ENCODE results near the gene C20orf202. TPM values are rescaled to one million over a fixed set of nuclear protein-coding genes. Genes with fewer than 3 reads are reported as not detected.

The C20orf202 gene
- total and polyA plus RNA-seq, 9 of the 15 experiments (the other 6 are each of a cell fraction or from before 2014, with no cell fraction given), result 0.03 to 0.24 (median 0.15) TPM; not detected in 4

GRCh38 chr20:1163105-1163504 is 40.1 kb upstream of the C20orf202 start:
- no peak for FAIRE-seq
- ATAC-seq, result no peak
- H4K20me1 ChIP-seq (replicated peaks; ENCODE audit: control insufficient read depth, insufficient read depth, low read length), result no peaks in the 10 kb centered on the region
- in situ Hi-C loops (cut with MboI), result no loop called here
- POLR2A ChIA-PET, result no interaction called here
- no peak overlapping the region for H3K27ac ChIP-seq (ENCODE audit: extremely low read depth, low read depth, low read length)
- no peaks in the 10 kb centered on the region for H3K9me3 ChIP-seq (replicated peaks; ENCODE audit: control insufficient read depth, insufficient read depth, low read depth, low read length)
- intact Hi-C loops (cut with micrococcal nuclease), result no loop called here
- CTCF ChIA-PET (ENCODE audit: low intra/inter-chr PET ratio), result no interaction called here
- no peaks in the 10 kb centered on the region for H3K27me3 ChIP-seq (ENCODE audit: control insufficient read depth in 2 of 2, insufficient read depth in 2 of 2, low read length in 2 of 2)
- H3K4me2 ChIP-seq (ENCODE audit: insufficient read depth, low read length), result no peak overlapping the region
- peaks cover 77% of the 10 kb centered on the region; the same call in 2 of the 3 replicates for H3K36me3 ChIP-seq (ENCODE audit: control insufficient read depth, insufficient read depth, low read length)
- BruUV-seq (replicated peaks), result no TSS peak
- no peak for DNase-seq (ENCODE audit: extremely low read depth in 1 of 4, low spot score in 3 of 4)
- H3K79me2 ChIP-seq (ENCODE audit: control insufficient read depth, insufficient read depth, low read length), result no peaks in the 10 kb centered on the region
- no peaks in the 10 kb centered on the region for H3K9me1 ChIP-seq (ENCODE audit: control insufficient read depth, insufficient read depth, low read length)
- H2AFZ ChIP-seq (ENCODE audit: low read depth, low read length), result no peak overlapping the region
- 100% methylated on average over 6 of the region's 6 CpGs for WGBS (ENCODE audit: insufficient coverage, low coverage, missing lambda C conversion rate)
- no peak overlapping the region for H3K4me3 ChIP-seq
- no peak overlapping the region for H3K9ac ChIP-seq (ENCODE audit: insufficient read depth in 1 of 2, low read depth in 2 of 2, low read length in 2 of 2)
- H3K4me1 ChIP-seq (replicated peaks in 1 of 2; ENCODE audit: control insufficient read depth in 2 of 2, insufficient read depth in 2 of 2, low read length in 2 of 2), result no peaks in the 10 kb centered on the region
- TF ChIP-seq SIN3B (IDR thresholded peaks at IDR 0.05; ENCODE audit: low read depth), result no peak
- no peak for TF ChIP-seq NR0B1 (IDR thresholded peaks at IDR 0.05; ENCODE audit: partially characterized antibody)
- TF ChIP-seq ZNF507 (tag; conservative IDR thresholded peaks at IDR 0.05), result no peak
- no peak for TF ChIP-seq ZZZ3 (IDR thresholded peaks at IDR 0.05)
- TF ChIP-seq ETS1 (conservative IDR thresholded peaks at IDR 0.05; ENCODE audit: control insufficient read depth, low read depth, low read length), result no peak
- TF ChIP-seq THRB (CRISPR knock-in tag; conservative IDR thresholded peaks at IDR 0.05), result no peak
- TF ChIP-seq E2F3 (CRISPR knock-in tag; IDR thresholded peaks at IDR 0.05), result no peak
- no peak for TF ChIP-seq ZKSCAN1 (IDR thresholded peaks at IDR 0.05; ENCODE audit: low read depth, low read length)
- no peak for TF ChIP-seq CBFA2T2 (conservative IDR thresholded peaks at IDR 0.05)
- TF ChIP-seq SOX6 (IDR thresholded peaks at IDR 0.05), result no peak
- TF ChIP-seq E4F1 (CRISPR knock-in tag; IDR thresholded peaks at IDR 0.05; ENCODE audit: borderline replicate concordance), result no peak
- TF ChIP-seq SLC30A9 (CRISPR knock-in tag; IDR thresholded peaks at IDR 0.05), result no peak
- no peak for TF ChIP-seq GTF2A2 (tag; IDR thresholded peaks at IDR 0.05)
- no peak for TF ChIP-seq ZNF174 (CRISPR knock-in tag; IDR thresholded peaks at IDR 0.05)
- no peak for TF ChIP-seq THAP7 (CRISPR knock-in tag; IDR thresholded peaks at IDR 0.05)
